GM06990 (cell line): Measurements from ENCODE around the gene REPS1.
A peak's percentile ranks its signal among the peaks of the same experiment; 100 is the strongest.

Source experiments
- DNase-seq: peaks from one replicate; pipeline ENCODE4 v3.0.0-alpha.2; 2011; ENCODE audit not compliant: insufficient read length; ENCODE audit errors: extremely low read depth
- H3K27me3 ChIP-seq: replicated peaks from 2 replicates; pipeline ENCODE4 v1.6.0; 2011; ENCODE audit warnings: low read length; ENCODE audit not compliant: control insufficient read depth, insufficient read depth
- H3K36me3 ChIP-seq: 2 replicates; pipeline ENCODE4 v1.5.1; 2011; ENCODE audit warnings: low read length; ENCODE audit not compliant: control insufficient read depth, insufficient read depth
- H3K4me3 ChIP-seq: replicated peaks from 2 replicates; pipeline ENCODE4 v1.5.1; 2011; ENCODE audit warnings: low read depth, mild to moderate bottlenecking, control low read depth, low read length
- TF ChIP-seq, protein P1 (sequence below): IDR thresholded peaks from 2 replicates; pipeline ENCODE4 v1.5.1; 2011; ENCODE audit warnings: low read length, control low read depth, mild to moderate bottlenecking, inconsistent platforms; ENCODE audit not compliant: insufficient read depth, poor library complexity, severe bottlenecking

REPS1 gene

GRCh38 chr6:138920906-138921305 is 67.1 kb downstream of the REPS1 start:
- Histone ChIP-seq H3K27me3 (no peaks in the 10 kb centered on the region), H3K36me3 (peaks cover 3% of the 10 kb centered on the region), H3K4me3 (no peak overlapping the region)
- TF ChIP-seq, protein P1, sequence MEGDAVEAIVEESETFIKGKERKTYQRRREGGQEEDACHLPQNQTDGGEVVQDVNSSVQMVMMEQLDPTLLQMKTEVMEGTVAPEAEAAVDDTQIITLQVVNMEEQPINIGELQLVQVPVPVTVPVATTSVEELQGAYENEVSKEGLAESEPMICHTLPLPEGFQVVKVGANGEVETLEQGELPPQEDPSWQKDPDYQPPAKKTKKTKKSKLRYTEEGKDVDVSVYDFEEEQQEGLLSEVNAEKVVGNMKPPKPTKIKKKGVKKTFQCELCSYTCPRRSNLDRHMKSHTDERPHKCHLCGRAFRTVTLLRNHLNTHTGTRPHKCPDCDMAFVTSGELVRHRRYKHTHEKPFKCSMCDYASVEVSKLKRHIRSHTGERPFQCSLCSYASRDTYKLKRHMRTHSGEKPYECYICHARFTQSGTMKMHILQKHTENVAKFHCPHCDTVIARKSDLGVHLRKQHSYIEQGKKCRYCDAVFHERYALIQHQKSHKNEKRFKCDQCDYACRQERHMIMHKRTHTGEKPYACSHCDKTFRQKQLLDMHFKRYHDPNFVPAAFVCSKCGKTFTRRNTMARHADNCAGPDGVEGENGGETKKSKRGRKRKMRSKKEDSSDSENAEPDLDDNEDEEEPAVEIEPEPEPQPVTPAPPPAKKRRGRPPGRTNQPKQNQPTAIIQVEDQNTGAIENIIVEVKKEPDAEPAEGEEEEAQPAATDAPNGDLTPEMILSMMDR = no peak
- no peak for DNase-seq

DNA sequence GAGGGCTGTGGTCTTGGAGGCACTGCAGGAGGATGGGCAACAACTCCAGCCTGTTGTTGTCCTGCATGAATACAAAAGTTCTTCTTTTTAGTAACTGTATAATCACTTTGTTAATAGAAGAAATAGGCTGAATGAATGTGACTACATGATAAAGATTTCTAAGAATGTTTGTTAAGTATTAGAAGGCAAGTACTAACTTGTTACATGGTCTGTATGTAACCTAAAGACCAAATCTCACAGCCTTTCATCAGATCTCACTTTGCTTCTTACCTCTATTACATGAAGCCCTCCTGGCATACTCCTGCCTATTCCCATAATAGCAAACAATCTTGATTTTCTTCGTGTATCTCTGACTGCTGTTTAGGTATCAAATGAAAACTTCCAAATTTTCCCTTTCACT is 73.4 kb downstream of the REPS1 start:
- TF ChIP-seq, protein P1 = no peak
- no peak for DNase-seq
- H3K27me3 ChIP-seq = no peaks in the 10 kb centered on the region
- peaks cover 8% of the 10 kb centered on the region for H3K36me3 ChIP-seq
- H3K4me3 ChIP-seq = no peak overlapping the region

GRCh38 chr6:138912308-138912707 is 75.7 kb downstream of the REPS1 start:
- Histone ChIP-seq H3K36me3 (peaks cover 7% of the 10 kb centered on the region), H3K4me3 (no peak overlapping the region), H3K27me3 (no peaks in the 10 kb centered on the region)
- DNase-seq = peak; percentile 6
- TF ChIP-seq, protein P1 = no peak

- no peak for DNase-seq
- H3K4me3 ChIP-seq = no peak overlapping the region
- H3K36me3 ChIP-seq = peaks cover 5% of the 10 kb centered on the region
- TF ChIP-seq, protein P1 = no peak
- H3K27me3 ChIP-seq = no peaks in the 10 kb centered on the region
These were observed 78.1 kb downstream of the REPS1 start for GRCh38 chr6:138909975-138910374.

DNA sequence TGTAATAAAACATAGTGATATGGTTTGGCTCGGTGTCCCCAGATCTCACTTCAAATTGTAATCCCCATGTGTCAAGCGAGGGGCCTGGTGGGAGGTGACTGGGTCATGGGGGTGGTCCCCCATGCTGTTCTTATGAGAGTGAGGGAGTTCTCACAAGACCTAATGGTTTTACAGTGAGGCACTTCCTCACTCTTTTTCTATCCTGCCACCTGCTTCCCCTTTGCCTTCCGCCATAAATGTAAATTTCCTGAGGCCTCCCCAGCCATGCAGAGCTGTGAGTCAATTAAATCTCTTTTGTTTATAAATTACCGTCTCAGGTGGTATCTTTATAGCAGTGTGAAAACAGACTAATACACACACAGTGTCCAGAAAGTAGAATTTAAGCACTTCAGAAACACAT is 78.5 kb downstream of the REPS1 start:
- no peak overlapping the region for H3K4me3 ChIP-seq
- no peaks in the 10 kb centered on the region for H3K27me3 ChIP-seq
- DNase-seq = no peak
- peaks cover 5% of the 10 kb centered on the region for H3K36me3 ChIP-seq
- TF ChIP-seq, protein P1 = no peak

DNA sequence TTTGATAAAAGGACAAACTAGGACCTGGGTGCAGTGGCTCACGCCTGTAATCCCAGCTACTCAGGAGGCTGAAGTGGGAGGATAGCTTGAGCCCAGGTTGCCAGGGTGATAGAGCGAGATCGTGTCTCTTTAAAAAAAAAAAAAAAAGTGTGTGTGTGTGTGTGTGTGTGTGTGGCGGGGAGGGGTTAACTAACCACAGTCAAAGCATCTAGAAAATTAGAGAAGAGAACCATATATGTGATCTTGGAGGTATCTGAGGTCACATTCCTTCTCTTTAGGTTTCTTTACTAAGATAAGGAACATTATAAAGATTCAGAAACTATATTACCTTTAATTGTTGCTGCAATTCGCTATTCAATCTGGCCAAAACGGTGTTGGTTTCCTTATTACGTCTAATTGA is 80.9 kb downstream of the REPS1 start:
- H3K36me3 ChIP-seq = peaks cover 3% of the 10 kb centered on the region
- DNase-seq = no peak
- TF ChIP-seq, protein P1 = no peak
- H3K4me3 ChIP-seq = no peak overlapping the region
- no peaks in the 10 kb centered on the region for H3K27me3 ChIP-seq
